Measurements from ENCODE around the gene CFAP107.

GRCh38 chr1:12799730-12800129 is 53.7 kb downstream of the CFAP107 start:
- TF ChIP-seq CTCF (IDR thresholded peaks at IDR 0.05): no peak
- no peak for TF ChIP-seq POLR2A (IDR thresholded peaks at IDR 0.05)

Data from esophagus squamous epithelium (tissue), 4 donors.